ENCODE measurements around the gene FSD2.

- TF ChIP-seq POLR2A (IDR thresholded peaks at IDR 0.05; ENCODE audit: low read length) (no peak), GATA1 (IDR thresholded peaks at IDR 0.05; ENCODE audit: low read depth, low read length) (no peak)
These were observed 26.2 kb upstream of the FSD2 start for GRCh38 chr15:82831894-82832600.
